Panc1 (cell line): ENCODE results near the gene DCAF4. TPM values are rescaled to one million over a fixed set of nuclear protein-coding genes. Genes with fewer than 3 reads are reported as not detected.

Source experiments
- ATAC-seq: fragments of 200-7000 bp; cut with Tn5 transposase; 2 replicates; pipeline ENCODE4 v1.9.1; 2020; ENCODE audit warnings: mild to moderate bottlenecking, moderate library complexity
- BruUV-seq: library from RNA; stranded (reverse); fragments of 400-500 nt; replicated peaks from 2 replicates; lab custom pipeline; 2021; lab: Mats Ljungman, UMichigan
- CTCF ChIA-PET: fragments of 300-600 bp; sonication (Branson Sonifier 250); formaldehyde crosslinking; loops from one replicate; lab custom pipeline; 2022; ENCODE audit warnings: antibody characterized with exemption; lab: Charles Lee
- POLR2A ChIA-PET: fragments of 300-600 bp; sonication (Branson Sonifier 250); formaldehyde crosslinking; loops from one replicate; lab custom pipeline; 2022; ENCODE audit warnings: antibody characterized with exemption; lab: Charles Lee
- DNase-seq: peaks from one replicate; pipeline ENCODE4 v3.0.0-alpha.2; 2010; ENCODE audit warnings: low read depth, low spot score
- H3K27ac ChIP-seq: 2 replicates; pipeline ENCODE4 v1.5.1; 2011; ENCODE audit warnings: mild to moderate bottlenecking, low read length, inconsistent platforms
- H3K27me3 ChIP-seq: fragments of 200-500 bp; sonication (Bioruptor generic); 2 replicates; pipeline ENCODE4 v1.6.0; 2014; ENCODE audit warnings: low read length, inconsistent platforms; ENCODE audit not compliant: control insufficient read depth, insufficient read depth
- H3K36me3 ChIP-seq: fragments of 200-500 bp; sonication (Bioruptor generic); 2 replicates; pipeline ENCODE4 v1.5.1; 2014; ENCODE audit warnings: inconsistent platforms, mild to moderate bottlenecking, low read length, moderate library complexity; ENCODE audit not compliant: control insufficient read depth, insufficient read depth
- H3K4me1 ChIP-seq: 2 replicates; pipeline ENCODE4 v1.5.1; 2011; ENCODE audit warnings: inconsistent platforms, mild to moderate bottlenecking, low read length, moderate library complexity; ENCODE audit not compliant: control insufficient read depth, insufficient read depth
- H3K4me3 ChIP-seq, 2 experiments: 2 replicates each; pipeline ENCODE4 v1.5.1; 2011 to 2012; ENCODE audit warnings: low read depth in 2 of 2, low read length in 2 of 2, mild to moderate bottlenecking in 2 of 2, inconsistent platforms in 1 of 2, moderate library complexity in 1 of 2
- H3K9me3 ChIP-seq: fragments of 200-500 bp; sonication (Bioruptor generic); 2 replicates; pipeline ENCODE4 v1.5.1; 2014; ENCODE audit warnings: low read depth, mild to moderate bottlenecking, inconsistent platforms, low read length, moderate library complexity; ENCODE audit not compliant: control insufficient read depth, insufficient read depth
- POLR2AphosphoS5 ChIP-seq: IDR thresholded peaks from 2 replicates; pipeline ENCODE4 v1.6.1; 2012; ENCODE audit warnings: mild to moderate bottlenecking, low read depth, low read length, moderate library complexity
- SIN3A ChIP-seq: IDR thresholded peaks from 2 replicates; pipeline ENCODE4 v1.6.1; 2012; ENCODE audit warnings: low read depth, mild to moderate bottlenecking, low read length, moderate library complexity, borderline replicate concordance; ENCODE audit not compliant: insufficient read depth
- TCF7L2 ChIP-seq: IDR thresholded peaks from 2 replicates; pipeline ENCODE4 v1.6.1; 2011; ENCODE audit warnings: mild to moderate bottlenecking, low read depth, low read length, inconsistent platforms
- in situ Hi-C: cut with HindIII; loops from 2 replicates; pipeline ENCODE4 v1.10.0; 2016; ENCODE audit warnings: low sequenced_read_pairs, low pct_unique_long_range_greater_than_20kb
- intact Hi-C: fragments of 100-400 bp; cut with micrococcal nuclease; formaldehyde crosslinking; loops from one replicate; pipeline ENCODE4 v1.10.0; 2022; ENCODE audit not compliant: unreplicated experiment
- total RNA-seq: library from RNA; stranded (reverse); gene quantifications from one replicate; pipeline ENCODE4 v1.2.1, GENCODE V29; 2021; ENCODE audit not compliant: unreplicated experiment
- TF ChIP-seq, protein P1 (sequence below), 2 experiments: IDR thresholded peaks; 2 replicates each; pipeline ENCODE4 v1.6.1; 2011 to 2012; ENCODE audit warnings: low read depth in 2 of 2, control low read depth in 1 of 2, low read length in 1 of 2, mild to moderate bottlenecking in 1 of 2, moderate library complexity in 1 of 2; ENCODE audit not compliant: insufficient read depth in 1 of 2
- TF ChIP-seq, protein P2 (sequence below): fragments of 450-650 bp; IDR thresholded peaks from 2 replicates; pipeline ENCODE4 v1.5.1; 2017; ENCODE audit warnings: mild to moderate bottlenecking

Gene DCAF4
- total RNA-seq, 1 experiment from 2014 or later, result 18.2 TPM

DNA sequence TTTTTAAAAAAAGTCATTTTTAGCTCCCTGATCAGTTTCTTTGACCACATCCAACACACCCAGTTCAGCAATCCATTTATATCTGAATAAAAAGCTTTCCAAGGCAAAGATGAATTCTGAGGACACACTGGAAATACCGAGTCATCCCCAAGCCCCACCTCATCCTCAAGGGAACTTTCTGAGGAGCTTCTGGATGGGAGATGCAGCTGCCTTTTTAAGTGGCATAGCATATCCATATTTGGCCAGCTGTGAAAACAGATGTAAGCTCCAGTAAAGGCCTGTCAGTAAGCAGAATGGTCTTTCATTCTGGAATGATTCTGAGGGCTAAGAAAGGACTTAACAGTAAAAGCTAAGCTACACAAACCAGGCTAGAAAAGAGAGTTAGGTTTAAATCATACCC, 82.2 kb downstream of the DCAF4 start:
- H3K36me3 ChIP-seq, result no peaks in the 10 kb centered on the region
- no peaks in the 10 kb centered on the region for H3K4me1 ChIP-seq
- no peaks in the 10 kb centered on the region for H3K27me3 ChIP-seq
- no peak for DNase-seq
- ChIA-PET POLR2A (no interaction called here), CTCF (no interaction called here)
- intact Hi-C loops (no loop called here), in situ Hi-C loops (no loop called here)
- H3K9me3 ChIP-seq, result no peaks in the 10 kb centered on the region
- no peak overlapping the region for H3K4me3 ChIP-seq
- TSS peak; percentile 81 for BruUV-seq
- TF ChIP-seq, protein P1, sequence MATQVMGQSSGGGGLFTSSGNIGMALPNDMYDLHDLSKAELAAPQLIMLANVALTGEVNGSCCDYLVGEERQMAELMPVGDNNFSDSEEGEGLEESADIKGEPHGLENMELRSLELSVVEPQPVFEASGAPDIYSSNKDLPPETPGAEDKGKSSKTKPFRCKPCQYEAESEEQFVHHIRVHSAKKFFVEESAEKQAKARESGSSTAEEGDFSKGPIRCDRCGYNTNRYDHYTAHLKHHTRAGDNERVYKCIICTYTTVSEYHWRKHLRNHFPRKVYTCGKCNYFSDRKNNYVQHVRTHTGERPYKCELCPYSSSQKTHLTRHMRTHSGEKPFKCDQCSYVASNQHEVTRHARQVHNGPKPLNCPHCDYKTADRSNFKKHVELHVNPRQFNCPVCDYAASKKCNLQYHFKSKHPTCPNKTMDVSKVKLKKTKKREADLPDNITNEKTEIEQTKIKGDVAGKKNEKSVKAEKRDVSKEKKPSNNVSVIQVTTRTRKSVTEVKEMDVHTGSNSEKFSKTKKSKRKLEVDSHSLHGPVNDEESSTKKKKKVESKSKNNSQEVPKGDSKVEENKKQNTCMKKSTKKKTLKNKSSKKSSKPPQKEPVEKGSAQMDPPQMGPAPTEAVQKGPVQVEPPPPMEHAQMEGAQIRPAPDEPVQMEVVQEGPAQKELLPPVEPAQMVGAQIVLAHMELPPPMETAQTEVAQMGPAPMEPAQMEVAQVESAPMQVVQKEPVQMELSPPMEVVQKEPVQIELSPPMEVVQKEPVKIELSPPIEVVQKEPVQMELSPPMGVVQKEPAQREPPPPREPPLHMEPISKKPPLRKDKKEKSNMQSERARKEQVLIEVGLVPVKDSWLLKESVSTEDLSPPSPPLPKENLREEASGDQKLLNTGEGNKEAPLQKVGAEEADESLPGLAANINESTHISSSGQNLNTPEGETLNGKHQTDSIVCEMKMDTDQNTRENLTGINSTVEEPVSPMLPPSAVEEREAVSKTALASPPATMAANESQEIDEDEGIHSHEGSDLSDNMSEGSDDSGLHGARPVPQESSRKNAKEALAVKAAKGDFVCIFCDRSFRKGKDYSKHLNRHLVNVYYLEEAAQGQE (IDR thresholded peaks at IDR 0.05; ENCODE audit: insufficient read depth in 1 of 2, low read depth in 2 of 2, low read length in 1 of 2), result no peak
- TF ChIP-seq TCF7L2 (no peak), POLR2AphosphoS5 (no peak), SIN3A (no peak)
- TF ChIP-seq, protein P2, sequence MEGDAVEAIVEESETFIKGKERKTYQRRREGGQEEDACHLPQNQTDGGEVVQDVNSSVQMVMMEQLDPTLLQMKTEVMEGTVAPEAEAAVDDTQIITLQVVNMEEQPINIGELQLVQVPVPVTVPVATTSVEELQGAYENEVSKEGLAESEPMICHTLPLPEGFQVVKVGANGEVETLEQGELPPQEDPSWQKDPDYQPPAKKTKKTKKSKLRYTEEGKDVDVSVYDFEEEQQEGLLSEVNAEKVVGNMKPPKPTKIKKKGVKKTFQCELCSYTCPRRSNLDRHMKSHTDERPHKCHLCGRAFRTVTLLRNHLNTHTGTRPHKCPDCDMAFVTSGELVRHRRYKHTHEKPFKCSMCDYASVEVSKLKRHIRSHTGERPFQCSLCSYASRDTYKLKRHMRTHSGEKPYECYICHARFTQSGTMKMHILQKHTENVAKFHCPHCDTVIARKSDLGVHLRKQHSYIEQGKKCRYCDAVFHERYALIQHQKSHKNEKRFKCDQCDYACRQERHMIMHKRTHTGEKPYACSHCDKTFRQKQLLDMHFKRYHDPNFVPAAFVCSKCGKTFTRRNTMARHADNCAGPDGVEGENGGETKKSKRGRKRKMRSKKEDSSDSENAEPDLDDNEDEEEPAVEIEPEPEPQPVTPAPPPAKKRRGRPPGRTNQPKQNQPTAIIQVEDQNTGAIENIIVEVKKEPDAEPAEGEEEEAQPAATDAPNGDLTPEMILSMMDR, result no peak
- H3K27ac ChIP-seq, result no peak overlapping the region
- ATAC-seq, result no peak

Other genes with a start within 250 kb of the DCAF4 start
- not detected for gene DPF3, start 32.4 kb upstream of the DCAF4 start, total RNA-seq
- gene ZFYVE1, start 100.6 kb downstream of the DCAF4 start, total RNA-seq, result 19.8 TPM
- 59.7 TPM for gene RBM25, start 132.1 kb downstream of the DCAF4 start, total RNA-seq
- gene PSEN1, start 210.0 kb downstream of the DCAF4 start, total RNA-seq, result 39.3 TPM